ENCODE results near the gene FAM219A. TPM values are rescaled to one million over a fixed set of nuclear protein-coding genes. Genes with fewer than 3 reads are reported as not detected.

Gene FAM219A
- total and polyA plus RNA-seq, 3 donors from 2014 or later, result 12.2 to 17.9 (median 12.6) TPM

DNA sequence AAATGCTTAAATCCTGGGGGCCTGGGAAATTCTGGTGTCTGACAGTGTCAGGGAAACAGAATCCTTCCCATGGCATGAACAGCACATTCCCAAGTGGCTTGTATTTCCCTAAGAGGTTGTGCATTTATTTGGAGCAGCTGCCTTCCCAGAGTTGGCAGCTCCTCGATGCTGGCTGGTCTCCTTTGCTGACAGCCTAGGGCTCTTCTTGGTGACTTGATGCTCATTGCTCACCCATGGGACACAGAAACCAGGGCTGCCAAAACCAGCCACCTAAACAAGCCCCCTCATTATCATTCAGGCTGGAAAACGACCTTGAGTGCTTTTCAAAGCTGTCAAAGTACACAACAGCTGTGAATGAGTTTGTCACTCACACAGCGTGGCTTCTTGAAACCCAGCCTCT, 40.2 kb upstream of the FAM219A start:
- 46% methylated on average over 3 of the region's 3 CpGs for WGBS, 2 donors
- intact Hi-C loops (cut with DNase I; ENCODE audit: low total_unique reads), result no loop called here
- no peaks in the 10 kb centered on the region for H3K9me3 ChIP-seq
- H3K4me1 ChIP-seq, result peaks cover 25% of the 10 kb centered on the region
- no peaks in the 10 kb centered on the region for H3K27me3 ChIP-seq
- H3K27ac ChIP-seq, result no peak overlapping the region
- TF ChIP-seq, protein P1, sequence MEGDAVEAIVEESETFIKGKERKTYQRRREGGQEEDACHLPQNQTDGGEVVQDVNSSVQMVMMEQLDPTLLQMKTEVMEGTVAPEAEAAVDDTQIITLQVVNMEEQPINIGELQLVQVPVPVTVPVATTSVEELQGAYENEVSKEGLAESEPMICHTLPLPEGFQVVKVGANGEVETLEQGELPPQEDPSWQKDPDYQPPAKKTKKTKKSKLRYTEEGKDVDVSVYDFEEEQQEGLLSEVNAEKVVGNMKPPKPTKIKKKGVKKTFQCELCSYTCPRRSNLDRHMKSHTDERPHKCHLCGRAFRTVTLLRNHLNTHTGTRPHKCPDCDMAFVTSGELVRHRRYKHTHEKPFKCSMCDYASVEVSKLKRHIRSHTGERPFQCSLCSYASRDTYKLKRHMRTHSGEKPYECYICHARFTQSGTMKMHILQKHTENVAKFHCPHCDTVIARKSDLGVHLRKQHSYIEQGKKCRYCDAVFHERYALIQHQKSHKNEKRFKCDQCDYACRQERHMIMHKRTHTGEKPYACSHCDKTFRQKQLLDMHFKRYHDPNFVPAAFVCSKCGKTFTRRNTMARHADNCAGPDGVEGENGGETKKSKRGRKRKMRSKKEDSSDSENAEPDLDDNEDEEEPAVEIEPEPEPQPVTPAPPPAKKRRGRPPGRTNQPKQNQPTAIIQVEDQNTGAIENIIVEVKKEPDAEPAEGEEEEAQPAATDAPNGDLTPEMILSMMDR (IDR thresholded peaks at IDR 0.05), result no peak
- no peak for TF ChIP-seq POLR2A (IDR thresholded peaks at IDR 0.05)
- no peaks in the 10 kb centered on the region for H3K36me3 ChIP-seq (ENCODE audit: low read depth, missing control alignments)
- DNase-seq, result no peak
- H3K4me3 ChIP-seq, result no peak overlapping the region

DNA sequence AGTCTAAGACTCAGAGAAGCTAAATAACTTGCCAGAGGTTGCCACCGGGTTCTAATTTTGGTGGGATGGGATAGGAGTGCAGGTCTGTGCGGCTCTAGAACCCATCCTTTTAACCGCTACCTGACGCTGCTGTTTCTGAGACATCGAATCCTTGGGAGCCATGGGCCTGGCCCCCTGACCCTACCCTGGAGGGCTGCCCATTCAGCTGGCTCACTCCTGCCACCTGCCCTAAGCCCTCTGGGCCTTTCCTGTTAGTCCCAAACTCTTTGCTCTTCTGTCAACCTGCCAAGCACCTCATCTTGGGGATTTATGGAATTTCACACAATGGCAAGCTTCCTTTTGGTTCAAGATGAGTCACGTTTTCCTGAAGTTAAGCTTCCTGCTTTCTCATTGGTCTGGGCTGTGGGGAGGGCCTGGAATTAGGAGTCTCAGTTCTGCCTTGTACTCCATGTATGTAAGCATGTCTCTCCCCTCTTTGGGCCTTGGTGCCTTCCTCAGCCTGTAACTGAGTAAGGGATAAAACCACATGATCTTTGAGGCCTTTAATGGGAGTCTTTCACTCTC, 37.9 kb upstream of the FAM219A start:
- 85 to 87% methylated on average over 6 of the region's 6 CpGs for WGBS, 2 donors
- no peak overlapping the region for H3K4me3 ChIP-seq
- DNase-seq, result no peak
- H3K4me1 ChIP-seq, result peaks cover 4% of the 10 kb centered on the region
- no peaks in the 10 kb centered on the region for H3K27me3 ChIP-seq
- intact Hi-C loops (cut with DNase I; ENCODE audit: low total_unique reads), result no loop called here
- H3K27ac ChIP-seq, result no peak overlapping the region
- H3K9me3 ChIP-seq, result no peaks in the 10 kb centered on the region
- no peaks in the 10 kb centered on the region for H3K36me3 ChIP-seq (ENCODE audit: low read depth, missing control alignments)
- TF ChIP-seq POLR2A (IDR thresholded peaks at IDR 0.05), result no peak
- TF ChIP-seq, protein P1 (IDR thresholded peaks at IDR 0.05), result no peak

DNA sequence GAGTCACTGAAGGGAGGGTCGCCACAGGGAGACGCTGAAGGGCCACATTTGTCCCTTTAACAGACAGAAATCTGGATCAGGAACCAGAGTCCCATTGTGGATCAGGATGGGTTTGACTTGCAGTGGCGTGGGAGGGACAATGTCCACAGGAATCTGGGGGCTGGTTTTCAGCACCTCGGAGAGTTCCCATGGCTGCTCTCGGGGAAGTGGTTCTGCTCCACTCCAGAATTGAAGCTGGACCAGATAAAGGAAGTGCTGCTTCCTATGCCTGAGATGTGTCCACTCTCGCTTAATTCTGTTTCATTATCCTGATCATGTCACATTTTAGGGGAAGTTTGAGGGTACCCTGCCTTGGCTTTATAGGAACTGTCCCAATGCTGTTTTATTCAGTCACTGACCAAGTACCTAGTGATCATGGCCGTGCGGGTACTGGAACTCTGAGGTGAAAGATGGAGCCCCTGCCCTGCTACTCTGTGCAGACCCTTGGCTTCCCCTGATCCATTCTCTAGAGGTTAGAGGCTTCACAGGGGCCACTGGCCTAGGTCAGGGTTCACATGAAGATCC, 35.7 kb upstream of the FAM219A start:
- WGBS, 2 donors, result 43 to 54% methylated on average over 7 to 8 of the region's 8 CpGs
- Histone ChIP-seq H3K27ac (no peak overlapping the region), H3K4me3 (no peak overlapping the region), H3K27me3 (no peaks in the 10 kb centered on the region), H3K9me3 (no peaks in the 10 kb centered on the region), H3K4me1 (no peaks in the 10 kb centered on the region), H3K36me3 (ENCODE audit: low read depth, missing control alignments) (no peaks in the 10 kb centered on the region)
- DNase-seq, result peak; percentile 55
- no peak for TF ChIP-seq POLR2A (IDR thresholded peaks at IDR 0.05)
- TF ChIP-seq, protein P1 (IDR thresholded peaks at IDR 0.05), result no peak
- intact Hi-C loops (cut with DNase I; ENCODE audit: low total_unique reads), result no loop called here

DNA sequence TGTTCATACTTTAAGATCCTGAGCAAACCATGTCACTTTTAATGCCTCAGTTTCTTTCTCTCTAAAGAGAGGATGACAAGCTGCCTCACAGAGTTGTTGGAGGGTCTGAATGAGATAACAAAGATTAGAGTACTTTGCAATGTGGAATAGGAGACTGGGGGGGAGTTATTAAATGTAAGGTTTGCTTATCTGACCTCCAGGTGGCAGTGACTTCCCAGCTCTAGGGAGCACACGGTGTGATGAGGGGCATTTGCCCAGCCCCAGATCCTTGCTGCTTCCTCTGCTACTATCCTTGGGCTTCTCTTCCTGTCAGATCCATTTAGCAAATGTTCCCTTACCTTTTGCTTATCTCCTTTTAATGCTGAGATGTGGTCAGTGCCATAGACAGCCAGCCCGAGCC, 33.7 kb upstream of the FAM219A start:
- Histone ChIP-seq H3K4me1 (no peaks in the 10 kb centered on the region), H3K27ac (no peak overlapping the region), H3K27me3 (no peaks in the 10 kb centered on the region), H3K4me3 (no peak overlapping the region), H3K9me3 (no peaks in the 10 kb centered on the region), H3K36me3 (ENCODE audit: low read depth, missing control alignments) (no peaks in the 10 kb centered on the region)
- 42 to 47% methylated on average over 2 of the region's 2 CpGs for WGBS, 2 donors
- intact Hi-C loops (cut with DNase I; ENCODE audit: low total_unique reads), result no loop called here
- no peak for DNase-seq
- TF ChIP-seq POLR2A (IDR thresholded peaks at IDR 0.05), result no peak
- TF ChIP-seq, protein P1 (IDR thresholded peaks at IDR 0.05), result no peak

DNA sequence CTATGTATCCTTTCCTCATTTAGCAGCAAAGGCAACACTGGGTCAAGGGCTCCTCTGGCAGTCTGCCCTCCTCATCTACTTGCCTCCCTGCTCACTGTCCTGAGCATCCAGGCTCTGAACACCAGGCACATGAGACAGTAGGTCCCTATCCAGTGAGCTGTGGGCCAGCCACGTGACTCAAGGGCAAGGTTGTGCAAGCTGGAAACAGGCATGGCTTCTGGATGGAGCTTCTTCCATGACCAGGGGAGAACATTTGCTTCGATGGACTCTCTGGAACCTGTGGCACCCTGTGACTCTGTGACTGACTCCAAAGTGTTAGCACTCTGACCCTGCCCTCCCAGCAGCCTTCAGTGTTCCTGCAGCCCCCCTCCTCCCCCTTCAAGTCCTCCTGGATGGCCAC, 33.2 kb upstream of the FAM219A start:
- DNase-seq, result no peak
- H3K27ac ChIP-seq, result no peak overlapping the region
- no peaks in the 10 kb centered on the region for H3K36me3 ChIP-seq (ENCODE audit: low read depth, missing control alignments)
- 55 to 69% methylated on average over 2 of the region's 2 CpGs for WGBS, 2 donors
- no peak for TF ChIP-seq POLR2A (IDR thresholded peaks at IDR 0.05)
- TF ChIP-seq, protein P1 (IDR thresholded peaks at IDR 0.05), result no peak
- H3K4me1 ChIP-seq, result no peaks in the 10 kb centered on the region
- no peaks in the 10 kb centered on the region for H3K9me3 ChIP-seq
- H3K27me3 ChIP-seq, result no peaks in the 10 kb centered on the region
- intact Hi-C loops (cut with DNase I; ENCODE audit: low total_unique reads), result no loop called here
- H3K4me3 ChIP-seq, result no peak overlapping the region

All from testis (tissue), 3 donors.